ENCODE measurements around the gene CDHR5.

The CDHR5 gene

DNA sequence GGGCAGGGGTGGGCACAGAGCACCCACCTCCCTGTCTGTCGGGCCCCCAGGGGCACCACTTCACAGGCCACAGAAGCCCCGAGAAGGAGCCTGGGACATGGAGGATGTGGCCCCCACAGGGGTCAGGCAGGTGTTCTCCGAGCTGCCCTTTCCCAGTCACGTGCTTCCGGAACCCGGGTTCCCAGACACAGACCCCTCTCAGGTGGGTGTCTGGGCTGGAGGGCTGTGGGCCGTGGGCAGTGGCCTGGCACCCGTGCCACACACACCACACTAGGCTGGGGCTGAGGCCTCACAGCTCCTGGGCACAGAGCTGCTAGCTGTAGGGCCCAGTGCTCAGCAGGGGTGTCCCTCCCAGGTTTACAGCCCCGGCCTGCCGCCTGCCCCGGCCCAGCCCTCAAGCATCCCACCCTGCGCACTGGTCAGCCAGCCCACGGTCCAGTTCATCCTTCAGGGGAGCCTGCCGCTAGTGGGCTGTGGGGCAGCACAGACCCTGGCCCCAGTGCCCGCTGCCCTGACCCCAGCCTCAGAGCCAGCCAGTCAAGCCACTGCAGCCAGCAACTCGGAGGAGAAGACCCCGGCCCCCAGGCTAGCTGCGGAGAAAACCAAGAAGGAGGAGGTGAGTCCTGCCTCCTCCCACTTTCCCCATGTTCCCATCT is 14.5 kb downstream of the CDHR5 start:
- DNase-seq = no peak

DNA sequence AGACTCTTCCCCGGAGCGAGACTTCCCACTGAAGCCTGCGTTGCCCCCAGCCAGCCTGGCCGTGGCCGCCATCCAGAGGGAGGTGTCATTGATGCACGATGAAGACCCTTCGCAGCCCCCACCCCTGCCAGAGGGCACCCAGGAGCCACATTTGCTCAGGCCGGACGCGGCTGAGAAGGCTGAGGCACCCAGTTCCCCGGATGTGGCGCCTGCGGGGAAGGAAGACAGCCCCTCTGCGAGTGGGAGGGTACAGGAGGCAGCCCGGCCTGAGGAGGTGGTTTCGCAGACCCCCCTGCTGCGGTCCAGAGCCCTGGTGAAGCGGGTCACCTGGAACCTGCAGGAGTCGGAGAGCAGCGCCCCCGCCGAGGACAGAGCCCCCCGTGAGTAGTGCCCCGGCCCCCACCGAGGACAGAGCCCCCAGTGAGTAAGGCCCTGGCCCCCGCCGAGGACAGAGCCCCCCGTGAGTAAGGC is 15.4 kb downstream of the CDHR5 start:
- DNase-seq = no peak

DNA sequence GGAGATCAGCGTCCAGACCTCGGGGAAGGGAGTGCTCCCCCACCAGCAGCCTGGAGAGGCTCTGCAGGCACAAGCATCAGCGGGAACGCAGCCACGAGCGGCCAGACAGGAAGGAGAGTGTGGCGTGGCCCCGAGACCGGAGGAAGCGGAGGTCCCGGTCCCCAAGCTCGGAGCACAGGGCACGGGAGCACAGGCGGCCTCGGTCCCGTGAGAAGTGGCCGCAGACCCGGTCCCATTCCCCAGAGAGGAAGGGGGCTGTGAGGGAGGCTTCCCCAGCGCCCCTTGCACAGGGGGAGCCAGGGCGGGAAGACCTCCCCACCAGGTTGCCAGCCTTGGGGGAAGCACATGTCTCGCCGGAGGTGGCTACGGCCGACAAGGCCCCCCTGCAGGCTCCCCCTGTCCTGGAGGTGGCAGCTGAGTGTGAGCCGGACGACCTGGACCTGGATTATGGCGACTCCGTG is 15.9 kb downstream of the CDHR5 start:
- DNase-seq = no peak

DNA sequence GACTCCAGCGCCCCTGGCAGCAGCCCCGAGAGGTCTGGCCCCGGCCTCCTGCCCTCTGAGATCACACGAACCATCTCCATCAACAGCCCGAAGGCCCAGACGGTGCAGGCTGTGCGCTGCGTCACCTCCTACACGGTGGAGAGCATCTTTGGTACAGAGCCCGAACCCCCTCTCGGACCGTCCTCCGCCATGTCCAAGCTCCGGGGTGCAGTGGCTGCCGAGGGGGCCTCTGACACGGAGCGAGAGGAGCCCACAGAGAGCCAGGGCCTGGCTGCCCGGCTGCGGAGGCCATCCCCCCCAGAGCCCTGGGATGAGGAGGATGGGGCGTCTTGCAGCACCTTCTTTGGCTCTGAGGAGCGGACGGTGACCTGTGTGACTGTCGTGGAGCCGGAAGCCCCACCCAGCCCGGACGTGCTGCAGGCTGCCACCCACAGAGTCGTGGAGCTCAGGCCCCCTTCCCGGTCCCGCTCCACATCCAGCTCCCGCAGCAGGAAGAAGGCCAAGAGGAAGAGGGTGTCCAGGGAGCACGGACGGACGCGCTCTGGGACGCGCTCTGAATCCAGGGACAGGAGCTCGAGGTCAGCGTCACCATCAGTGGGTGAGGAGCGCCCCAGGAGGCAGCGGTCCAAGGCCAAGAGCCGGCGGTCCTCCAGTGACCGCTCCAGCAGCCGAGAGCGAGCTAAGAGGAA is 16.6 kb downstream of the CDHR5 start:
- DNase-seq = no peak

DNA sequence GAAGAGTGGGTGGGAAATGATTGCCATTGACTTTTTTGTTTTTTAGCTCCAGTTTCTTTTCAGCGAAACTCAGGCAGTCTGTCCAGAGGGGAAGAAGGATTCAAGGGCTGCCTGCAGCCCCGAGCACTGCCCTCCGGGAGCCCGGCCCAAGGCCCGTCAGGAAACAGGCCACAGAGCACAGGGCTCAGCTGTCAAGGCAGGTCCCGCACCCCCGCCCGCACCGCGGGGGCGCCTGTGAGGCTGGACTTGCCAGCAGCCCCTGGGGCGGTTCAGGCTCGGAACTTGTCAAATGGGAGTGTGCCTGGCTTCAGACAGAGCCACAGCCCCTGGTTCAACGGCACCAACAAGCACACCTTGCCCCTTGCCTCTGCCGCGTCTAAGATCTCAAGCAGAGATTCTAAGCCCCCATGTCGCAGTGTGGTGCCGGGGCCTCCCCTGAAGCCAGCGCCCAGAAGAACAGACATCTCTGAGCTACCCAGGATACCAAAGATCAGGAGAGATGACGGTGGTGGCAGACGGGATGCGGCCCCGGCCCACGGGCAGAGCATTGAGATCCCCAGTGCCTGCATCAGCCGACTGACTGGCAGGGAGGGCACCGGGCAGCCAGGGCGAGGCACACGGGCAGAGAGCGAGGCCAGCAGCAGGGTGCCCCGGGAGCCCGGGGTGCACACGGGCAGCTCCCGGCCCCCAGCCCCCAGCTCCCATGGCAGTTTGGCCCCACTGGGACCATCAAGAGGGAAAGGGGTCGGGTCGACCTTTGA is 17.6 kb downstream of the CDHR5 start:
- DNase-seq = no peak

DNA sequence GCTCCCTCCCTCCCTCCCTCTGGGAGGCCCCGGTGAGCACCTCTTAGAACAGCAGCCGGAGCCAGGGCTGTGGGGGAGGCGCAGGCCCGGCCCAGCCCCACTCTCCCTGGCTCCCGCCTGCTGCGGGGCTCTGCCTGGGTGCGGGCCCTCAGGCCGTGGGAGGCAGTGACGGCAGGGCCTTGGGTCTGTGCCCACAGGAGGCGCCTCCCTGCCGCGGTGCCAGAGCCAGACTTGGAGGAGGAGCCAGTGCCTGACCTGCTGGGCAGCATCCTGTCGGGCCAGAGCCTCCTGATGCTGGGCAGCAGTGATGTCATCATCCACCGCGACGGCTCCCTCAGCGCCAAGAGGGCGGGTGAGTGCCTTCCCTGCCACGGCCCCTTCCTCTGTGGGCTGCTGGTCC is 18.5 kb downstream of the CDHR5 start:
- DNase-seq = no peak

DNA sequence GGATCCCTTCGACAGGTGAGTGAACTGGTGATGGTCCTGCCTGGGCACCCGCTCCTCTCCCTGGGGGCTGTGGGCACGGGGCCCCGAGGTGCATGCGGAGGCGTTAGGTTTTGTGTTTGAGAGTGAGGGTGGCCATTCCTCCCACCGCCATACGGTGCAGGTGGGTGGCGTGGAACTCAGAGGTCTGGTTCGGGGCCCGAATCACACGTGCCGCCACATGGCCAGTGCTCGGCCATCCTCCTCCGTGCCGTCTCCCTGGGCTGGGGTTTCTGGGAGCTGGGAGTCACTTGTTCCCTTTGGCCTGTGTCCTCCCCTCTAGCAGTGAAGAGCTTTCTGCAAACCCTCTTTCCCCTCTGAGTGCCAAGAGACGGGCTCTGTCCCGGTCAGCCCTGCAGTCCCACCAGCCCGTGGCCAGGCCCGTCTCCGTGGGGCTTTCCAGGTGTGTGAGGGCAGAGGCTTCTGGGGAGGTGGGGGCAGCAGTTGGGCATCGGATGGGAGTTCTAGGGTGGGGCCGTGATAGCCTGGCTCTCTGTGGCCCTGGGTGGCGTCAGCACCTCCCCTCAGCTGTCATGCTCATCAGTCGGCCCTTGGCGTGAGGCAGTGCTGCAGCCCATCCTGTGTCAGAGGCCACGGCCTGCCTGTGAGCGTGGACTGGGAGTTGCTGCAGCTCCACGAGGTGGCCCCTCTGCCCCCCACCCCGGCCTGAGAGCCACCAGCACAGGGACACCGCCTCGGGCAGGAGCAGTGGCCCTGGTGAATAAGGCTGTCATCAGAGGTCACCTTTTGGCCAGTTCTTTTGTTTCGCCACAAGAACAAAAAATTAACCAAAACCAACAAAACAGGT is 19.2 kb downstream of the CDHR5 start:
- DNase-seq = no peak

DNA sequence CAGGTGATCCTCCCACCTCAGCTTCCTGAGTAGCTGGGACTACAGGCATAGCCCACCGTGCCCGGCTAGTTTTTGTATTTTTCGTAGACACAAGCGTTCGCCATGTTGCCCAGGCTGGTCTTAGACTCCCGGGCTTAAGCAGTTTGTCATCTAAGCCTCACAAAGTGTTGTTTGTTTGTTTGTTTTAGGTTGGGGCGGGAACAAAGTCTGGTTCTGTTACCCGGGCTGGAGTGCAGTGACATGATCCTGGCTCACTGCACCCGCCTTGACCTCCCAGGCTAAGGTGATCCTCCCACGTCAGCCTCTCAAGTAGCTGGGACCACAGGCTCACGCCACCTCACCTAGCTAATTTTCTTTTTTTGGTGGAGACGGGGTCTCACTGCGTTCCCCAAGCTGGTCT is 21.6 kb downstream of the CDHR5 start:
- DNase-seq = no peak

DNA sequence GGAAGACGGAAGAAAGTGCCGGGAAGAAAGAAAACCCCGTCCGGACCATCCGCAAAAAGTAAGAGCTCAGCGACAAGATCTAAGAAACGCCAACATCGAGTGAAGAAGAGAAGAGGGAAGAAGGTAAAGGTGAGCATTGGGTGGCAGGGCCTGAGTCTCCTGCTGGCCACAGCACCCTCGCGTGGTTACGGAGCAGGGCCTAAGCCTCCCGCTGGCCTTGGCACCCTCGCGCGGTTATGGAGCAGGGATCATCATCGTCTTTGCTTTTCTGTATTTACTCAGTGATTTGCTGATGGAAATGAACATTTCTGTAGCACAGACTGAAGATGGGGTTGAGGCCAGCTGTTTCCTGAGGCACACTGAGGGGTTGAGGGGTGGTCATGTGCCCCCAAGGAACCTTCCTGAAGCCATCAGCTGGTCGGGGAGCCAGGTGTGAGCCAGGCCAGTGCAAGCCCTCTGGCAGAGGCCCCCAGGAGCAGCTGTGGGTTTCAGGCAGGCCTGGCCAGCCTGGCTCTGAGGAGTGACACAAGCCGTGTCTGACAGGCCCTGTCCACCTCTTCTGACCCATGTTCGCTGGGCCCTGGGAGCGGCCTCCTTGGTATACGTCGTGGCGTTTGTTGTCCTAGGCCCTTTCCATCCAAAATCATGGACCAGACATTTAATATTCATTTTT is 23.0 kb downstream of the CDHR5 start:
- no peak for DNase-seq

DNA sequence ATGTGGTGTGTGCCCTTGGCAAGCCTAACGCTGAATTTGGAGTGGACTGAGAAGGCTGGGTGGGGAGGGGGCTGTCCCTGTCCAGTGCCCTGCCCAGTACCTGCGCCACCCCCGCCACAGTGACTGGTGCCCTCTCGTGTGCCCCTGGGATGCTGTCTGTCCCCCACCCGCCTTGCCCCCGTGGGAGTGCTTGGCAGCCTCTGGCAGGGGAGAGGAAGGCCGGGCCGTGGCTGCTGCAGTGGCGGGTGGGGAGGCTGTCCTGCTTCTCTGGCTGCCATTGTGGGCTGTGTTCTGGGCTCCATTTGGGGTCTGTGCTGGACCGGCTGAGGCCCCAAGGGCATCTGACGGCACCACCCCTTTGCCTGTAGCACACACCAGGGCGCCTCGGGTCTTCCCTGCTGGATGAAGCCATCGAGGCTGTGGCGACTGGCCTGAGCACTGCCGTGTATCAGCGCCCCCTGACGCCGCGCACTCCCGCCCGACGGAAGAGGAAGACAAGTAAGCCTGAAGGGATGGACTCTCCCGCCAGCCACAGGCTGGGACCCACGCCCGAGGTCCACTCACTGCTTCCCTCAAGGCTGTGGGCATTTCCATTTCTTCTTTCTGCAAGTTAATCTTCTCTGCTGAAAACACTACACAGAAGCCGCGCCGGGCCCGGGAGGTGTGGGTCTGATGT is 26.6 kb downstream of the CDHR5 start:
- DNase-seq = no peak

DNA sequence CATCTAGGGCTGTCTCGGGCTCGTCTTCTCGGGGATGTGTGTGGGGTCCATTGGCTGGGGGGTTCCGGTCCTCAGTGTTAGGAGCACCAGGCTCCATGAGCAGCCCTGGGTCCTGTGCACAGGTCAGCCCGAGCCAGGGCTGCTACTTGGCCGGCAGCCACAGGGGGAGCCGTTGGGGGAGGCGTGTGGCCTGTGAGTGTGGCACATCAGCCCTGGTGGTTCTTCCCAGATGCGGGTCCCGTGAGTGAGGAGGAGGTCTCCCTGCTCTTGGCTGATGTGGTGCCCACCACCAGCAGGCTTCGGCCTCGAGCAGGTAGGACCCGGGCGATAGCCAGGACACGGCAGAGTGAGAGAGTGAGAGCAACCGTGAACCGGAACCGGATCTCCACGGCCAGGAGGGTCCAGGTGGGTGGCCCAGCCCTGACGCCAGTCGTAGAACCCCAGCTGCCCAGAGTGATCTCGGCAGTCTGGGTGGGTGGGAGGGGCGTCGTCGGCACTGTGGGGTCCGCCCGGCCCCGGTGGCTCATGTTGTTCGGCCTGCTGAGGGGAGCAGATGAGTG is 27.5 kb downstream of the CDHR5 start:
- DNase-seq = no peak

DNA sequence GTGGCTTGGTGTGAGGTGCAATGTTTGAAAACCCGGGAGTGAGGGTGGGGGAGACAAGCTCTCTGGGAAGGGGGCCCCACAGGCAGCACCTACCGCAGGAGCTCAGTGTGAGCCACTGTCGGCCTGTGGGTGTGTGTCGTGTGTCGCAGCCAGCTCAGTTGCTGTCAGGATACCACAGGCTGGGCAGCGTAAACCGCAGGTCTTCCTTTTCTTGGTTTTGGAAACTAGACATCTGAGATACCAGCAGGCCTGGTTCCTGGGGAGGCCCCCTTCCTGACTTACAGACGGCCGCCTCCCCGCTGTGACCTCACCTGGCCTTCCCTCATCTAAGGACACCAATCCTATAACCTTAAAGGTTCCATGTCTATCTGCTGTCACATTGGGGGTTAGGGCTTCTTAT is 28.4 kb downstream of the CDHR5 start:
- DNase-seq = no peak

DNA sequence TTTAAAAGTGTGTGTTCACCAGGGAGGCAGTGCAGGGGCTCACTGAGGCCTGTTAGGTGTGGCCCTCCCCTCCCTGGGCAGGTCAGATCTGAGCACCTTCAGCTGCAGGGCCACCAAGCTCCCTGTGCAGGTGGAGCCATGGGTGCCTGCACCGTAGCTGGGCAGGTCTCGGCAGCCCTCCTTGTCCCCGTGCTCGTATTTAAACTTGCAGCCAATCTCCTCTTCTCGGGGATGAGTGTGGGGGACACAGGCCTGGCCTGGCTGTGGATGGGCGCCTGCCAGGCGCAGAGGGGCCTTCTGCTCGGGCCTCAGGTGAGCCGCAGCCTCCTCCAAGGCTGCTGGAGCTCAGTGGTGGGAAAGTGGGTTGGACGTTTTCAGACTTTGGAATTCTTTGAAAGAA is 29.4 kb downstream of the CDHR5 start:
- DNase-seq = no peak

DNA sequence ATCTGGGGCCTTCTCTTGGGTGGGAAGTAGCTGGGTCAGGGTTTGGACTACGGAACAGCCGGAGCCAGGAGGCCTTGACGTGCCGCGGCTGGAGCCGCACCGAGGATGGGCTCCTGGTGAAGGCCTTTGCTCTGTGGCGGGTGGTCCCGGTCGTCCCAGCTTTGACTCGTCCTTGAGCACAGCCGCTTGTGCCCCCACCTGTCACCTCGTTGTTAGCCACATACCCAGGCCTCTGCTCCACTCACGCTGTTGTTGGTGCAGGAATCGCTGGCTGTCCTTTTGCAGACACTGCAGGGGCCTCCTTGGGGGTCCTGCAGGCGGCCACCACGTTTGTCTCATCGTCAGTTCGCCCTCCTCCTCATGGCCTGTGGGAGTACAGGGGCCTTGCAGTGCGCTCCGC is 31.4 kb downstream of the CDHR5 start:
- DNase-seq = no peak

DNA sequence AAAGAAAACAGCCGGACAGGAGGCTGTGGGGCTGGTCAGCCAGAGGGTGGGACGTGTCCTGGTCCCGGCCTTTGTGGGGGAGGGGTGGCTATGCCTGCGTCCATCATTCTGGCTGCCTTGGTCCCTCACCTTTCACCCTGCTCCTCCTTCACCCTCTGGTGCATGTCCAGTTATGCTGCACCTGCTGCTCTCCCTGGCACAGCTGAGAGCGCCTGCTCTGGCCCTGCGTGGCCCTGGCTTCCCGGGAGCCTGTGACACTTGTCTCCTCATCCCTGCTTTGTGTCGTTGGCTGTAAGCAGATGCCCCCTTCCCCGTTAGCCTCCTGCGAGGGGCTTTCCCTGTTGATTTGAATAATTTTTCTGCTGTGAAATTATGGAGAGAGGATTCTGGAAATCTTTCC is 31.8 kb downstream of the CDHR5 start:
- DNase-seq = no peak

DNA sequence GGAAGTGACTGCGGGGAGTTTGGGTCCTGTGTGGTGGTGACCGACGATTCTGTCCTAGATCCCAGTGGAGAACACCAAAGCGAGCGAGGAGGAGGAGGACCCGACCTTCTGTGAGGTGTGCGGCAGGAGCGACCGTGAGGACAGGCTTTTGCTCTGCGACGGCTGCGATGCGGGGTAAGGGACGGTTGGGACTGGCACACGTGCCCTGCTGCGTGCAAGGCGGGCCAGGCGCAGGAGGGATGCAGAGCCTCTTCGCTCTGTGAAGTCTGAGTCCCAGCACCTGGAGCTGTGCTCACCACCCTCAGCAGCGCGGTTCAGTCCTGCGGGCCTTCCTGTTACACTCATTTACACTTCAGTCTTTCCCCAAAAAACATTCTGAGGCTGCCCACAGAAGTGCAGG is 32.3 kb downstream of the CDHR5 start:
- DNase-seq = no peak

DNA sequence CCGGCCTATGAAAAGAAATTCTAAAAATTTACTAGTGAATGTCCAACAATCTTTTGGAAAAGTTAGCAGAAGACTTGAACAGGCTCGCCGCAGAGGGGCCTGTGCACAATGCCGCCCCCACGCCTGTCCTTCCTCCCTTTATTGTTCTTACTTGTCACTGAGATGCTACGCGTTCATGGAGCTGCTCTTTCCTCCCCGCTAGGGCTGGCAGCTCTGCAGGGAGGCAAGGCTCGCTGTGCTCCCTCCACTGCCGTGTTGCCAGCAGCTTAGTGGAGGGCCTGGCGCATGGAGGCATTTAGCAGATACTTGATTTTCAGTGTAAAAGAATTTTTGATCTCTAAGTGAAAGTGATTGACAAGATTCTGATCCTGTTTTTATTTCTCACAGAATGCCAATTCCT is 33.8 kb downstream of the CDHR5 start:
- DNase-seq = no peak

DNA sequence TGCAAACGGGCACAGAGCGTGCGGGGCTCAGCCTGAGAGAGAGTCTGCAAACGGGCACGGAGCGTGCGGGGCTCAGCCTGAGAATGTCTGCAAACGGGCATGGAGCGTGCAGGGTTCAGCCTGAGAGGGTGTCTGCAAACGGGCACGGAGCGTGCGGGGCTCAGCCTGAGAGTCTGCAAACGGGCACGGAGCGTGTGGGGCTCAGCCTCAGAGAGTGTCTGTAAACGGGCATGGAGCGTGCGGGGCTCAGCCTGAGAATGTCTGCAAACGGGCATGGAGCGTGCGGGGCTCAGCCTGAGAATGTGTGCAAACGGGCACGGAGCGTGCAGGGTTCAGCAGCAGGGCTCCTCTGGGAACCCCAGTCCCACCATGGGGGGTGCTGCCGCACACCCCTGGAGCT is 35.0 kb downstream of the CDHR5 start:
- DNase-seq = no peak

DNA sequence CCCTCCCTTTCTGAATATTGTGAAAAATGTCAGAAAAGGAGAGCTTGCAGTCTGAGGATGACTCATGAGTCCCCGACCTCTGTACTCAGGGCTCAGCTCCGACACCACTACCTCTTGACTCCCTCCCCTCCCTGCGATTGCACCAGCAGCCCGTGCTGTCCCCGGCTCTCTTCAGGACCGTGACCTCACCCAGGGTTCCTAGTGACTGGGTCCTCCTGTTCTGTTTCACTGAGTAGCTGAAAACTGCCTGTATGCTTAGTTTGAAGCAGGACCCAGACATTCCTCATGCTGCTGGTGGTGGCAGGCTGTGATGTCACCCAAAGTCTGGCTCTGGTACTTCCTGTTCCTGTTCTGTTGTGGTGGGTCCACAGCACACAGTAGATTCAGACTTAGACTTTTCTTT is 36.8 kb downstream of the CDHR5 start:
- DNase-seq = peak; percentile 25

DNA sequence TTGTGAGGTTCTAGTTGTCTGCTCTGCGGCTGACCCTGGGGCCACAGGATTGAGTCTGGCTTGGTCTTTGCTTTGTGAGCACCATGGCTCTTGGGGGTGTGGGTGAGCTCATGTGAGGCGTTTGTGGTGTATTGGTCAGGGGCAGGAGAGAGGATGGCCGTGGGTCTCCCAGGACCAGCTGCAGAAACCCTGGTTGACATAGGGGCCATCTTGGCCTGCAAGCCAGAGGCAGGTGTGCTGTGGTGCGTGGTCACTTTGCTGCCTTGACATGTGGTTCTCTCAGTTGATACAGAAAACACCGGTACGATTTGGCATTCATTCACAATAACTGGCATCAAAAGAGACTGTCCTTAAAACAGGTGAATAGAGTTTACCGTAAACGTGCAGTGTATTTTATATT is 37.2 kb downstream of the CDHR5 start:
- DNase-seq = no peak
